GM12878 (cell line): ENCODE data around the gene SCYL1. TPM values are rescaled to one million over a fixed set of nuclear protein-coding genes. Genes with fewer than 3 reads are reported as not detected.

Source experiments
- ATF7 ChIP-seq: fragments of 450-650 bp; IDR thresholded peaks from 2 replicates; pipeline ENCODE4 v1.6.1; 2016; ENCODE audit warnings: low read depth, mild to moderate bottlenecking
- BACH1 ChIP-seq: fragments of 450-650 bp; IDR thresholded peaks from 2 replicates; pipeline ENCODE4 v1.6.1; 2017; ENCODE audit warnings: mild to moderate bottlenecking, borderline replicate concordance
- BRCA1 ChIP-seq: IDR thresholded peaks from 2 replicates; pipeline ENCODE4 v1.6.1; 2011; ENCODE audit warnings: low read depth, low read length, improper control_type of control experiment
- CHD2 ChIP-seq: IDR thresholded peaks from 2 replicates; pipeline ENCODE4 v1.6.1; 2011; ENCODE audit warnings: low read depth, low read length, improper control_type of control experiment, borderline replicate concordance
- EGR1 ChIP-seq, 2 experiments: IDR thresholded peaks; 1 replicate in 1 of 2; 2 replicates in 1 of 2; pipeline ENCODE4 v1.6.1; 2011 to 2012; ENCODE audit warnings: low read depth in 2 of 2, low read length in 2 of 2, borderline replicate concordance in 1 of 2, mild to moderate bottlenecking in 1 of 2, moderate library complexity in 1 of 2
- GATAD2B ChIP-seq: fragments of 450-650 bp; conservative IDR thresholded peaks from 2 replicates; pipeline ENCODE4 v1.6.1; 2017; ENCODE audit warnings: low read depth, mild to moderate bottlenecking, moderate library complexity
- HDAC6 ChIP-seq: fragments of 200-600 bp; sonication (generic); IDR thresholded peaks from one replicate; pipeline ENCODE4 v1.8.0; 2017; ENCODE audit warnings: antibody characterized with exemption; ENCODE audit not compliant: unreplicated experiment
- IRF4 ChIP-seq: IDR thresholded peaks from 2 replicates; pipeline ENCODE4 v1.6.1; 2011; ENCODE audit warnings: low read depth, low read length
- MYC ChIP-seq: IDR thresholded peaks from 2 replicates; pipeline ENCODE4 v1.6.1; 2011; ENCODE audit warnings: mild to moderate bottlenecking, low read length, moderate library complexity, inconsistent platforms; ENCODE audit not compliant: insufficient read depth, insufficient replicate concordance, insufficient read length, severe bottlenecking
- NR2F1 ChIP-seq: fragments of 450-650 bp; conservative IDR thresholded peaks from 2 replicates; pipeline ENCODE4 v1.6.1; 2017; ENCODE audit warnings: mild to moderate bottlenecking
- RB1 ChIP-seq: fragments of 450-650 bp; formaldehyde crosslinking; IDR thresholded peaks from 2 replicates; pipeline ENCODE4 v1.6.1; 2017; ENCODE audit warnings: mild to moderate bottlenecking, borderline replicate concordance
- RBBP5 ChIP-seq: fragments of 200-600 bp; sonication (generic); conservative IDR thresholded peaks from 2 replicates; pipeline ENCODE4 v1.6.1; 2016
- RELA ChIP-seq: fragments of 450-650 bp; IDR thresholded peaks from 2 replicates; pipeline ENCODE4 v1.8.0; 2014; ENCODE audit warnings: borderline replicate concordance; ENCODE audit not compliant: partially characterized antibody
- RFX5 ChIP-seq: IDR thresholded peaks from 2 replicates; pipeline ENCODE4 v1.6.1; 2011; ENCODE audit warnings: low read depth, low read length, improper control_type of control experiment
- SMC3 ChIP-seq: IDR thresholded peaks from 2 replicates; pipeline ENCODE4 v1.6.1; 2011; ENCODE audit warnings: low read length, improper control_type of control experiment, borderline replicate concordance
- SREBF1 ChIP-seq: IDR thresholded peaks from 2 replicates; pipeline ENCODE4 v1.6.1; 2012; ENCODE audit warnings: mild to moderate bottlenecking, low read length
- STAT3 ChIP-seq: IDR thresholded peaks from 2 replicates; pipeline ENCODE4 v1.6.1; 2011; ENCODE audit warnings: low read depth, low read length, improper control_type of control experiment
- SUPT20H ChIP-seq: IDR thresholded peaks from 2 replicates; pipeline ENCODE4 v1.6.1; 2011; ENCODE audit warnings: low read depth, mild to moderate bottlenecking, low read length, moderate library complexity, borderline replicate concordance; ENCODE audit not compliant: control insufficient read depth
- YY1 ChIP-seq: IDR thresholded peaks from 2 replicates; pipeline ENCODE4 v1.6.1; 2011; ENCODE audit warnings: low read depth, mild to moderate bottlenecking, low read length
- ZNF207 ChIP-seq: fragments of 450-650 bp; IDR thresholded peaks from 2 replicates; pipeline ENCODE4 v1.6.1; 2014; ENCODE audit warnings: antibody characterized with exemption, mild to moderate bottlenecking, borderline replicate concordance
- ZNF217 ChIP-seq: fragments of 450-650 bp; IDR thresholded peaks from 2 replicates; pipeline ENCODE4 v1.6.1; 2017; ENCODE audit warnings: antibody characterized with exemption, mild to moderate bottlenecking
- ZNF622 ChIP-seq: fragments of 450-650 bp; IDR thresholded peaks from 2 replicates; pipeline ENCODE4 v1.6.1; 2017; ENCODE audit warnings: mild to moderate bottlenecking, inconsistent platforms
- polyA plus RNA-seq, 11 experiments: library from polyadenylated mRNA; depleted of rRNA in 4 of 11; unstranded in 6 of 11; stranded (reverse) in 5 of 11; fragments of >200 nt; fragmentation: Nextera tagmentation in 4 of 11; fragmentation: Illumina TruSeq in 1 of 11; extraction: Ambion mirVana in 4 of 11; extraction: Trizol in 1 of 11; gene quantifications; 1 replicate in 1 of 11; 2 replicates in 10 of 11; pipeline versions ENCODE4 v1.2.1 to v1.2.3, GENCODE V29; 2011 to 2016; ENCODE audit warnings: inconsistent platforms in 2 of 11, missing spikeins in 2 of 11, low read depth in 1 of 11
- total RNA-seq, 4 experiments: library from RNA; depleted of rRNA in 3 of 4; stranded (reverse); fragments of >200 nt in 3 of 4; fragmentation: Illumina TruSeq in 1 of 4; extraction: Trizol in 1 of 4; gene quantifications; 2 replicates each; pipeline versions ENCODE4 v1.2.1 to v1.2.3, GENCODE V29; 2013 to 2021
- TF ChIP-seq, protein P1 (sequence below): fragments of 150-350 bp; IDR thresholded peaks from 2 replicates; pipeline ENCODE4 v1.6.1; 2014; ENCODE audit warnings: mild to moderate bottlenecking, low read depth, low read length
- TF ChIP-seq, protein P2 (sequence below): fragments of 450-650 bp; IDR thresholded peaks from 2 replicates; pipeline ENCODE4 v1.6.1; 2016; ENCODE audit warnings: mild to moderate bottlenecking
- TF ChIP-seq, protein P3 (sequence below): fragments of 450-650 bp; IDR thresholded peaks from 2 replicates; pipeline ENCODE4 v1.6.1; 2017; ENCODE audit warnings: antibody characterized with exemption, mild to moderate bottlenecking, moderate library complexity

The SCYL1 gene
- total and polyA plus RNA-seq, 10 of the 15 experiments (the other 5 are each of a cell fraction or from before 2014, with no cell fraction given) = 0.80 to 82.7 (median 51.2) TPM

DNA sequence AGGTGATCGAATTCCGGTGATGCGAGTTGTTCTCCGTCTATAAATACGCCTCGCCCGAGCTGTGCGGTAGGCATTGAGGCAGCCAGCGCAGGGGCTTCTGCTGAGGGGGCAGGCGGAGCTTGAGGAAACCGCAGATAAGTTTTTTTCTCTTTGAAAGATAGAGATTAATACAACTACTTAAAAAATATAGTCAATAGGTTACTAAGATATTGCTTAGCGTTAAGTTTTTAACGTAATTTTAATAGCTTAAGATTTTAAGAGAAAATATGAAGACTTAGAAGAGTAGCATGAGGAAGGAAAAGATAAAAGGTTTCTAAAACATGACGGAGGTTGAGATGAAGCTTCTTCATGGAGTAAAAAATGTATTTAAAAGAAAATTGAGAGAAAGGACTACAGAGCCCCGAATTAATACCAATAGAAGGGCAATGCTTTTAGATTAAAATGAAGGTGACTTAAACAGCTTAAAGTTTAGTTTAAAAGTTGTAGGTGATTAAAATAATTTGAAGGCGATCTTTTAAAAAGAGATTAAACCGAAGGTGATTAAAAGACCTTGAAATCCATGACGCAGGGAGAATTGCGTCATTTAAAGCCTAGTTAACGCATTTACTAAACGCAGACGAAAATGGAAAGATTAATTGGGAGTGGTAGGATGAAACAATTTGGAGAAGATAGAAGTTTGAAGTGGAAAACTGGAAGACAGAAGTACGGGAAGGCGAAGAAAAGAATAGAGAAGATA, 25.7 kb upstream of the SCYL1 start, which contains the start of gene MALAT1 (continued):
- TF ChIP-seq, protein P1, sequence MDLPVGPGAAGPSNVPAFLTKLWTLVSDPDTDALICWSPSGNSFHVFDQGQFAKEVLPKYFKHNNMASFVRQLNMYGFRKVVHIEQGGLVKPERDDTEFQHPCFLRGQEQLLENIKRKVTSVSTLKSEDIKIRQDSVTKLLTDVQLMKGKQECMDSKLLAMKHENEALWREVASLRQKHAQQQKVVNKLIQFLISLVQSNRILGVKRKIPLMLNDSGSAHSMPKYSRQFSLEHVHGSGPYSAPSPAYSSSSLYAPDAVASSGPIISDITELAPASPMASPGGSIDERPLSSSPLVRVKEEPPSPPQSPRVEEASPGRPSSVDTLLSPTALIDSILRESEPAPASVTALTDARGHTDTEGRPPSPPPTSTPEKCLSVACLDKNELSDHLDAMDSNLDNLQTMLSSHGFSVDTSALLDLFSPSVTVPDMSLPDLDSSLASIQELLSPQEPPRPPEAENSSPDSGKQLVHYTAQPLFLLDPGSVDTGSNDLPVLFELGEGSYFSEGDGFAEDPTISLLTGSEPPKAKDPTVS = peak; percentile 87
- 0 out of 2 replicates have a peak, but pooled peaks have one; percentile 8 for TF ChIP-seq STAT3
- no peak for TF ChIP-seq ZNF622
- no peak for TF ChIP-seq MYC
- TF ChIP-seq, protein P2, sequence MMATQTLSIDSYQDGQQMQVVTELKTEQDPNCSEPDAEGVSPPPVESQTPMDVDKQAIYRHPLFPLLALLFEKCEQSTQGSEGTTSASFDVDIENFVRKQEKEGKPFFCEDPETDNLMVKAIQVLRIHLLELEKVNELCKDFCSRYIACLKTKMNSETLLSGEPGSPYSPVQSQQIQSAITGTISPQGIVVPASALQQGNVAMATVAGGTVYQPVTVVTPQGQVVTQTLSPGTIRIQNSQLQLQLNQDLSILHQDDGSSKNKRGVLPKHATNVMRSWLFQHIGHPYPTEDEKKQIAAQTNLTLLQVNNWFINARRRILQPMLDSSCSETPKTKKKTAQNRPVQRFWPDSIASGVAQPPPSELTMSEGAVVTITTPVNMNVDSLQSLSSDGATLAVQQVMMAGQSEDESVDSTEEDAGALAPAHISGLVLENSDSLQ = no peak
- TF ChIP-seq RFX5 = no peak
- TF ChIP-seq SREBF1 = no peak
- TF ChIP-seq GATAD2B = no peak
- TF ChIP-seq BRCA1 = no peak
- peak; percentile 5; the same call in 1 of the 2 replicates for TF ChIP-seq SMC3
- TF ChIP-seq RELA = peak; percentile 86
- 0 out of 2 replicates have a peak, but pooled peaks have one; percentile 26 for TF ChIP-seq RBBP5
- TF ChIP-seq, protein P3, sequence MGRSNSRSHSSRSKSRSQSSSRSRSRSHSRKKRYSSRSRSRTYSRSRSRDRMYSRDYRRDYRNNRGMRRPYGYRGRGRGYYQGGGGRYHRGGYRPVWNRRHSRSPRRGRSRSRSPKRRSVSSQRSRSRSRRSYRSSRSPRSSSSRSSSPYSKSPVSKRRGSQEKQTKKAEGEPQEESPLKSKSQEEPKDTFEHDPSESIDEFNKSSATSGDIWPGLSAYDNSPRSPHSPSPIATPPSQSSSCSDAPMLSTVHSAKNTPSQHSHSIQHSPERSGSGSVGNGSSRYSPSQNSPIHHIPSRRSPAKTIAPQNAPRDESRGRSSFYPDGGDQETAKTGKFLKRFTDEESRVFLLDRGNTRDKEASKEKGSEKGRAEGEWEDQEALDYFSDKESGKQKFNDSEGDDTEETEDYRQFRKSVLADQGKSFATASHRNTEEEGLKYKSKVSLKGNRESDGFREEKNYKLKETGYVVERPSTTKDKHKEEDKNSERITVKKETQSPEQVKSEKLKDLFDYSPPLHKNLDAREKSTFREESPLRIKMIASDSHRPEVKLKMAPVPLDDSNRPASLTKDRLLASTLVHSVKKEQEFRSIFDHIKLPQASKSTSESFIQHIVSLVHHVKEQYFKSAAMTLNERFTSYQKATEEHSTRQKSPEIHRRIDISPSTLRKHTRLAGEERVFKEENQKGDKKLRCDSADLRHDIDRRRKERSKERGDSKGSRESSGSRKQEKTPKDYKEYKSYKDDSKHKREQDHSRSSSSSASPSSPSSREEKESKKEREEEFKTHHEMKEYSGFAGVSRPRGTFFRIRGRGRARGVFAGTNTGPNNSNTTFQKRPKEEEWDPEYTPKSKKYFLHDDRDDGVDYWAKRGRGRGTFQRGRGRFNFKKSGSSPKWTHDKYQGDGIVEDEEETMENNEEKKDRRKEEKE = 0 out of 2 replicates have a peak, but pooled peaks have one; percentile 32
- TF ChIP-seq ATF7 = peak; percentile 1; the same call in 1 of the 2 replicates
- peak; percentile 99 for TF ChIP-seq BACH1
- TF ChIP-seq HDAC6 = peak; percentile 62
- peak; percentile 74 for TF ChIP-seq IRF4
- TF ChIP-seq YY1 = peak; percentile 93
- peak; percentile 96 for TF ChIP-seq ZNF207
- TF ChIP-seq RB1 = peak; percentile 79; the same call in 1 of the 2 replicates
- peak; percentile 97 for TF ChIP-seq CHD2
- no peak for TF ChIP-seq SUPT20H
- TF ChIP-seq NR2F1 = 0 out of 2 replicates have a peak, but pooled peaks have one; percentile 7
- TF ChIP-seq EGR1 (IDR thresholded peaks at IDR 0.05; ENCODE audit: borderline replicate concordance in 1 of 2, low read depth in 2 of 2, low read length in 2 of 2) = peak in 1 of 2 experiments; percentile 90; a peak in 2 of 3 replicates
- no peak for TF ChIP-seq ZNF217
